DOHH2 (cell line): ENCODE results near the gene GCSAM.

Experiments used
- H3F3A ChIP-seq: fragments of 200-600 bp; sonication (generic), shearing (Covaris generic); 2 replicates; pipeline ENCODE4 v1.6.0; 2016; ENCODE audit warnings: antibody characterized with exemption, mild to moderate bottlenecking; ENCODE audit not compliant: control insufficient read depth, insufficient read depth
- H3K27ac ChIP-seq: fragments of 200-600 bp; sonication (generic); 2 replicates; pipeline ENCODE4 v1.5.1; 2014; ENCODE audit warnings: low read depth, mild to moderate bottlenecking, low read length, moderate library complexity
- H3K27me3 ChIP-seq: fragments of 200-600 bp; sonication (generic); 2 replicates; pipeline ENCODE4 v1.6.1; 2014; ENCODE audit warnings: mild to moderate bottlenecking, low read length, mixed read lengths; ENCODE audit not compliant: control insufficient read depth
- H3K36me3 ChIP-seq: fragments of 200-600 bp; sonication (generic); 2 replicates; pipeline ENCODE4 v1.6.1; 2014; ENCODE audit warnings: mild to moderate bottlenecking, low read length, moderate library complexity, mixed read lengths; ENCODE audit not compliant: control insufficient read depth
- H3K4me1 ChIP-seq: fragments of 200-600 bp; sonication (generic); 2 replicates; pipeline ENCODE4 v1.6.1; 2014; ENCODE audit warnings: mild to moderate bottlenecking, low read length, mixed read lengths; ENCODE audit not compliant: control insufficient read depth
- H3K4me2 ChIP-seq: fragments of 200-600 bp; sonication (generic); 2 replicates; pipeline ENCODE4 v1.6.0; 2014; ENCODE audit warnings: mild to moderate bottlenecking, low read length, moderate library complexity
- H3K4me3 ChIP-seq: fragments of 200-600 bp; sonication (generic); 2 replicates; pipeline ENCODE4 v1.5.1; 2014; ENCODE audit warnings: mild to moderate bottlenecking, low read length, mixed read lengths
- H3K79me2 ChIP-seq: fragments of 200-600 bp; sonication (generic); 2 replicates; pipeline ENCODE4 v1.6.1; 2014; ENCODE audit warnings: mild to moderate bottlenecking, low read length, mixed read lengths; ENCODE audit not compliant: control insufficient read depth
- H3K9me2 ChIP-seq: fragments of 200-600 bp; sonication (generic); replicated peaks from 2 replicates; pipeline ENCODE4 v1.6.1; 2014; ENCODE audit warnings: mild to moderate bottlenecking, low read length, mixed read lengths; ENCODE audit not compliant: control insufficient read depth
- H3K9me3 ChIP-seq: fragments of 200-600 bp; sonication (generic); 2 replicates; pipeline ENCODE4 v1.6.1; 2014; ENCODE audit warnings: antibody characterized with exemption, low read length, mixed read lengths; ENCODE audit not compliant: control insufficient read depth, insufficient read depth
- H4K20me1 ChIP-seq: fragments of 200-600 bp; sonication (generic); 2 replicates; pipeline ENCODE4 v1.6.0; 2014; ENCODE audit warnings: low read depth, mild to moderate bottlenecking, antibody characterized with exemption, low read length, moderate library complexity; ENCODE audit not compliant: control insufficient read depth, insufficient read depth
- EZH2phosphoT487 ChIP-seq: fragments of 200-600 bp; sonication (generic); IDR thresholded peaks from 2 replicates; pipeline ENCODE4 v1.6.1; 2017; ENCODE audit warnings: borderline replicate concordance, mild to moderate bottlenecking, antibody characterized with exemption, low read length, moderate library complexity, mixed read lengths
- TF ChIP-seq, protein P1 (sequence below): fragments of 200-600 bp; sonication (generic); IDR thresholded peaks from one replicate; pipeline ENCODE4 v1.5.1; 2014; ENCODE audit warnings: antibody characterized with exemption, mild to moderate bottlenecking, low read depth, low read length; ENCODE audit not compliant: poor library complexity, severe bottlenecking

Gene GCSAM

DNA sequence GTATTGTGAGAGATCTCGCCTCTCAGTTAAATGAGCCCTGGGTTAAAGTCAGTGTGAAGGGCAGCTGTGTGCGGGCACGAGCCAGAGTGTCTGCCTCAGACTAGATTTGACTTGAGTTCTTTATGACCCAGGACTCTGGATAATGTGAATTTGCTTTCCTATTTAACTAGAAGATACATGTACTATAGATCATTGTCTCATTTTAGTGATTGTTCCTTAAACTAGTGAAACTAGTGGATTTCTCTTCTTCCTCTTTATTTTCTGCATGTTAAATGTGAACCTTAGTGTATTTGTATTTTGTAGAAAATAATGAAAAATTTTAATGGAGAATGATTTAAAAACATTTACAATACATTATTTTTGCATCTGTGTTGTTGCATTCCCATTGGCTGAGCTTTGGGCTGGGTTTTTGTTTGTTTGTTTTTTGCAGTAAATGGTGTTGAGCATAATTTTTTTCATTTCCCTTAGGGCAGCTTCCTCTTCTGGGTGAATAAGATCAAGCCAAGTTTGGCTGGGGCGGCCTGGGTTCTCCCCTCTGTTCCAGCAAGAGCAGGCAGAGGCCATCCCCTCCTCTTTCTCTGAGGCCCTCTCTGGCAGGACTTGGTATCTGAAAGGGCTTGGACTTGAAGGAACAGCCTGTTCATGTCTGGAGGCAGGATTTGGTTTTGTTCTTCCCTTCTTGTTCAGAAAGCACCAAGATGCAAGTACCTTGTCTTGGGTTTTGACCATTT is 15.0 kb downstream of the GCSAM start:
- H3K36me3 ChIP-seq = peaks cover 65% of the 10 kb centered on the region
- H3F3A ChIP-seq = peaks cover 89% of the 10 kb centered on the region

DNA sequence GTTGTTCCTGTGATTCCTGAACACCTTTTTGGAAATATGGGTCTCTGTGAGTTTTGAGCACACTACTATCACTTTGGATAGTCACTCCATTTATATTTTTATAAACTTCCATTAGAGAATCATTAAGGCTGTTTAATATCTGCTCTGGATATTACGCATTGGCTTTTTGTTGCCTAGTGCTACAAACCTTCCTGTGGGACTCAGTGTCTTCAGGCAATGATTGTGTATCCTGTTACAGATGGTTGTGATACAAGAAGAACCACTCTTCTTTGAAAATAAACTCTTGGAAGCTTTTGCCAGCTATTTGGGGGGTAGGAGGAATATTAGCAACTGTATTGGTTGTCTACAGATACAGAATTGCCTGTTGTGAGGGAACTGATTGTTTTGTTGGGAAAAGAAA is 15.6 kb downstream of the GCSAM start:
- H3K27me3 ChIP-seq = no peaks in the 10 kb centered on the region
- peaks cover 65% of the 10 kb centered on the region for H3K36me3 ChIP-seq
- peak overlapping the region; percentile 82 for H3K4me2 ChIP-seq
- H3K9me3 ChIP-seq = no peaks in the 10 kb centered on the region
- peak overlapping the region; percentile 65 for H3K4me3 ChIP-seq
- no peaks in the 10 kb centered on the region for H3K9me2 ChIP-seq
- H3F3A ChIP-seq = peaks cover 86% of the 10 kb centered on the region
- no peaks in the 10 kb centered on the region for H4K20me1 ChIP-seq
- peak overlapping the region; percentile 99 for H3K27ac ChIP-seq
- TF ChIP-seq, protein P1, sequence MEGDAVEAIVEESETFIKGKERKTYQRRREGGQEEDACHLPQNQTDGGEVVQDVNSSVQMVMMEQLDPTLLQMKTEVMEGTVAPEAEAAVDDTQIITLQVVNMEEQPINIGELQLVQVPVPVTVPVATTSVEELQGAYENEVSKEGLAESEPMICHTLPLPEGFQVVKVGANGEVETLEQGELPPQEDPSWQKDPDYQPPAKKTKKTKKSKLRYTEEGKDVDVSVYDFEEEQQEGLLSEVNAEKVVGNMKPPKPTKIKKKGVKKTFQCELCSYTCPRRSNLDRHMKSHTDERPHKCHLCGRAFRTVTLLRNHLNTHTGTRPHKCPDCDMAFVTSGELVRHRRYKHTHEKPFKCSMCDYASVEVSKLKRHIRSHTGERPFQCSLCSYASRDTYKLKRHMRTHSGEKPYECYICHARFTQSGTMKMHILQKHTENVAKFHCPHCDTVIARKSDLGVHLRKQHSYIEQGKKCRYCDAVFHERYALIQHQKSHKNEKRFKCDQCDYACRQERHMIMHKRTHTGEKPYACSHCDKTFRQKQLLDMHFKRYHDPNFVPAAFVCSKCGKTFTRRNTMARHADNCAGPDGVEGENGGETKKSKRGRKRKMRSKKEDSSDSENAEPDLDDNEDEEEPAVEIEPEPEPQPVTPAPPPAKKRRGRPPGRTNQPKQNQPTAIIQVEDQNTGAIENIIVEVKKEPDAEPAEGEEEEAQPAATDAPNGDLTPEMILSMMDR = no peak
- no peak for TF ChIP-seq EZH2phosphoT487
- H3K79me2 ChIP-seq = peaks cover 20% of the 10 kb centered on the region
- peaks cover 100% of the 10 kb centered on the region for H3K4me1 ChIP-seq

More for the DNA sequence above, 15.0 kb downstream of the GCSAM start:
- H3K4me2 ChIP-seq = peak overlapping the region; percentile 82
- H3K9me3 ChIP-seq = no peaks in the 10 kb centered on the region
- no peak for TF ChIP-seq EZH2phosphoT487
- TF ChIP-seq, protein P1 = peak; percentile 37
- H3K4me3 ChIP-seq = peak overlapping the region; percentile 65
- H3K9me2 ChIP-seq = no peaks in the 10 kb centered on the region
- H4K20me1 ChIP-seq = no peaks in the 10 kb centered on the region
- peak overlapping the region; percentile 99 for H3K27ac ChIP-seq
- H3K79me2 ChIP-seq = peaks cover 18% of the 10 kb centered on the region
- H3K27me3 ChIP-seq = no peaks in the 10 kb centered on the region
- H3K4me1 ChIP-seq = peaks cover 100% of the 10 kb centered on the region

DNA sequence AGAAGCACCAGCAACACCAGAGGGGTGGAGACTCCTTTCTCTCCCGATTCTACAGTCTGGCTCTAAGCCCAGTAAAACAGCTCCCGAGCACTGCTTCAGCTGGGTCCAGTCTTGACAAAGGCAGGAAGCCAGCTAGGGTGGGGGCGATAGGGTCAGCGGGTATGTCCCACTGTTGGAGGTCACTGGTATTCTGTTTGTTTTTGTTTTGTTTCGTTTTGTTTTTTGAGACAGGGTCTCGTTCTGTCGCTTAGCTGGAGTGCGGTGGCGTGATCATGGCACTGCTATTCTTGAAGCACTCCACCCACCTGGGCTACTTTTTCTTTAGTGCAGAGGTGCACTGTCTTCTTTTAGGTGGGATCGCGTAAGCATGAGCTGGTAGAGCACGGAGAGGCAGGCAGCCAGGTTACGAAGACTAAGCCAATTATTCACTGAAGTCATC is 16.3 kb downstream of the GCSAM start:
- Histone ChIP-seq H3K36me3 (peaks cover 64% of the 10 kb centered on the region), H3K4me2 (peak overlapping the region; percentile 82), H3K27me3 (no peaks in the 10 kb centered on the region), H3K4me3 (peak overlapping the region; percentile 65), H3K4me1 (peaks cover 100% of the 10 kb centered on the region), H3K79me2 (peaks cover 23% of the 10 kb centered on the region), H4K20me1 (no peaks in the 10 kb centered on the region), H3F3A (peaks cover 80% of the 10 kb centered on the region), H3K9me3 (no peaks in the 10 kb centered on the region), H3K27ac (peak overlapping the region; percentile 99), H3K9me2 (no peaks in the 10 kb centered on the region)
- no peak for TF ChIP-seq EZH2phosphoT487
- TF ChIP-seq, protein P1 = no peak
